Spleen (tissue), 7 donors: ENCODE results near the gene CLIC5.

Experiments
- POLR2A ChIP-seq, 3 donors: fragments of 450-650 bp; IDR thresholded peaks; one replicate each; pipeline ENCODE4 v1.5.1; 2017; ENCODE audit warnings: antibody characterized with exemption in 3 of 3, mild to moderate bottlenecking in 1 of 3
- TF ChIP-seq, protein P1 (sequence below), 11 experiments: fragments of 200-600 bp in 7 of 11; fragments of 450-650 bp in 4 of 11; sonication (generic) in 4 of 11; IDR thresholded peaks in 8 of 11; conservative IDR thresholded peaks in 3 of 11; 1 replicate in 7 of 11; 2 replicates in 4 of 11; pipeline versions ENCODE4 v1.4.0 to v1.8.0; 2016 to 2021; ENCODE audit warnings: antibody characterized with exemption in 11 of 11, inconsistent platforms in 4 of 11, mild to moderate bottlenecking in 1 of 11
- donor health status: DM: no; HTN: no; CAD: no; lungs with moderate emphysema.
- donor health status: DM: no; HTN: no; CAD: no.
- donor health status: DM: no; HTN: no; CAD: no.

DNA sequence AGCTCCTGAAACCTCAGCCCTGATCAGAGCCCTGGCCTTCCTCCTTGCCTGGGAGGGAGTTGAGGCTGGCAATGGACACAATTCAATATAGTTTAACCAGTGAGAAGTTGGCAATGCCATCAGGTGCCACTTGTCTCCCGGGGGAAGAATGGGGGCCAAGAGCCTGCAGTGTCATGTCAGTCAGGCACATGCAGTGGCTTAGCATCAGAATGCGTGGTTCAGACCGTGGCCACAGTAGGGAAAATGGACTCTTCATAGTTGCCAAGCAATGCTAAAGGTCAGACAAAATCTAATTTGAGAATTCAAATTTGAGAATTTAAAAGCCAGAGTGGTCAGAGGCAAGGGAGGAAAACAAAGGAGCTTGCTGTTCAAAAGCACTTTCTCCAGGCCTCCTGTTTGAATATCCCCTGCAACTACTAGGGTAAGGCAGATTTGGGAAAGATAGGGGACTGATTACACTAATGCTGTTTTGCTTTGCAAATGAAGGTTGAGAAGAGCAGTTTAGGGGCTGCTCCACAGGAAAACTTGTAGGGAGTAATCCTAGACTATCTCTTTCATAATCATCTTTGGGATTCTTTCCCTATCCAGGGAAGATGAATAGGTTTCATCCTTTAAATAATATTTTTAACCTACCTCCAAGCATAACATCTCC lies 33.1 kb upstream of the CLIC5 start:
- TF ChIP-seq, protein P1, sequence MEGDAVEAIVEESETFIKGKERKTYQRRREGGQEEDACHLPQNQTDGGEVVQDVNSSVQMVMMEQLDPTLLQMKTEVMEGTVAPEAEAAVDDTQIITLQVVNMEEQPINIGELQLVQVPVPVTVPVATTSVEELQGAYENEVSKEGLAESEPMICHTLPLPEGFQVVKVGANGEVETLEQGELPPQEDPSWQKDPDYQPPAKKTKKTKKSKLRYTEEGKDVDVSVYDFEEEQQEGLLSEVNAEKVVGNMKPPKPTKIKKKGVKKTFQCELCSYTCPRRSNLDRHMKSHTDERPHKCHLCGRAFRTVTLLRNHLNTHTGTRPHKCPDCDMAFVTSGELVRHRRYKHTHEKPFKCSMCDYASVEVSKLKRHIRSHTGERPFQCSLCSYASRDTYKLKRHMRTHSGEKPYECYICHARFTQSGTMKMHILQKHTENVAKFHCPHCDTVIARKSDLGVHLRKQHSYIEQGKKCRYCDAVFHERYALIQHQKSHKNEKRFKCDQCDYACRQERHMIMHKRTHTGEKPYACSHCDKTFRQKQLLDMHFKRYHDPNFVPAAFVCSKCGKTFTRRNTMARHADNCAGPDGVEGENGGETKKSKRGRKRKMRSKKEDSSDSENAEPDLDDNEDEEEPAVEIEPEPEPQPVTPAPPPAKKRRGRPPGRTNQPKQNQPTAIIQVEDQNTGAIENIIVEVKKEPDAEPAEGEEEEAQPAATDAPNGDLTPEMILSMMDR (IDR thresholded peaks at IDR 0.05 in 8 of 11, conservative IDR thresholded peaks at IDR 0.05 in 3 of 11): no peak
- TF ChIP-seq POLR2A (IDR thresholded peaks at IDR 0.05): no peak
